GM19438 (cell line): ENCODE data around the gene NR5A2.

Source experiments
- ATAC-seq: cut with Tn5 transposase; IDR thresholded peaks from one replicate; pipeline ENCODE4 v1.9.1; 2021; ENCODE audit warnings: low read depth; ENCODE audit not compliant: unreplicated experiment

NR5A2 gene

GRCh38 chr1:200157715-200158114 lies 130.2 kb downstream of the NR5A2 start:
- no peak for ATAC-seq

- no peak for ATAC-seq
Observed at GRCh38 chr1:200161801-200162200, 134.3 kb downstream of the NR5A2 start.

- ATAC-seq: no peak
Observed at GRCh38 chr1:200162258-200162657, 134.7 kb downstream of the NR5A2 start.

- ATAC-seq: no peak
Observed at GRCh38 chr1:200162877-200163276, 135.4 kb downstream of the NR5A2 start.

- ATAC-seq: no peak
Observed at GRCh38 chr1:200163911-200164310, 136.4 kb downstream of the NR5A2 start.

GRCh38 chr1:200165493-200166220 lies 138.1 kb downstream of the NR5A2 start:
- ATAC-seq: no peak

GRCh38 chr1:200166411-200166810 lies 138.9 kb downstream of the NR5A2 start:
- ATAC-seq: no peak

- no peak for ATAC-seq
Observed at GRCh38 chr1:200168926-200169325, 141.4 kb downstream of the NR5A2 start.

- no peak for ATAC-seq
Observed at GRCh38 chr1:200172311-200172710, 144.8 kb downstream of the NR5A2 start.

- no peak for ATAC-seq
Observed at GRCh38 chr1:200173097-200173618, 145.6 kb downstream of the NR5A2 start.

GRCh38 chr1:200174525-200175295 lies 147.2 kb downstream of the NR5A2 start:
- no peak for ATAC-seq

- no peak for ATAC-seq
Observed at GRCh38 chr1:200176181-200176580, 148.7 kb downstream of the NR5A2 start.

GRCh38 chr1:200176798-200177197 lies 149.3 kb downstream of the NR5A2 start:
- ATAC-seq: no peak

- ATAC-seq: no peak
Observed at GRCh38 chr1:200178340-200178739, 150.8 kb downstream of the NR5A2 start.

GRCh38 chr1:200179126-200179780 lies 151.7 kb downstream of the NR5A2 start:
- ATAC-seq: no peak

GRCh38 chr1:200179781-200180160 lies 152.3 kb downstream of the NR5A2 start:
- ATAC-seq: no peak

- no peak for ATAC-seq
Observed at GRCh38 chr1:200180821-200181220, 153.3 kb downstream of the NR5A2 start.

GRCh38 chr1:200181861-200182260 lies 154.4 kb downstream of the NR5A2 start:
- ATAC-seq: no peak

- no peak for ATAC-seq
Observed at GRCh38 chr1:200182701-200183100, 155.2 kb downstream of the NR5A2 start.

GRCh38 chr1:200183637-200184036 lies 156.1 kb downstream of the NR5A2 start:
- ATAC-seq: no peak

- ATAC-seq: no peak
Observed at GRCh38 chr1:200184196-200184595, 156.7 kb downstream of the NR5A2 start.
